IMR-90 (cell line): ENCODE results near the gene GOSR1.
"Not testable (repeated sequence)": the region's sequence is repeated elsewhere in the genome, so short reads cannot be mapped to it uniquely, and the experiment has no call there.

Experiments
- BHLHE40 ChIP-seq: fragments of 150-350 bp; IDR thresholded peaks from 2 replicates; pipeline ENCODE4 v1.6.1; 2016; ENCODE audit warnings: mild to moderate bottlenecking, low read depth, low read length
- ELK1 ChIP-seq: fragments of 150-350 bp; IDR thresholded peaks from 2 replicates; pipeline ENCODE4 v1.6.1; 2016; ENCODE audit warnings: low read depth, mild to moderate bottlenecking, low read length, moderate library complexity, borderline replicate concordance
- FOS ChIP-seq: fragments of 150-350 bp; IDR thresholded peaks from 2 replicates; pipeline ENCODE4 v1.6.1; 2016; ENCODE audit warnings: low read depth, low read length
- POLR2A ChIP-seq: IDR thresholded peaks from 2 replicates; pipeline ENCODE4 v1.6.1; 2012; ENCODE audit warnings: mild to moderate bottlenecking, low read depth, low read length
- TF ChIP-seq, protein P1 (sequence below): conservative IDR thresholded peaks from 2 replicates; pipeline ENCODE4 v1.5.1; 2012; ENCODE audit warnings: mild to moderate bottlenecking, low read depth, low read length, improper control_type of control experiment
- TF ChIP-seq, protein P2 (sequence below): fragments of 150-350 bp; IDR thresholded peaks from 2 replicates; pipeline ENCODE4 v1.6.1; 2017; ENCODE audit warnings: mild to moderate bottlenecking, antibody characterized with exemption, low read length, low read depth

- not testable (repeated sequence) for TF ChIP-seq ELK1, POLR2A, FOS, BHLHE40
- TF ChIP-seq, protein P1, sequence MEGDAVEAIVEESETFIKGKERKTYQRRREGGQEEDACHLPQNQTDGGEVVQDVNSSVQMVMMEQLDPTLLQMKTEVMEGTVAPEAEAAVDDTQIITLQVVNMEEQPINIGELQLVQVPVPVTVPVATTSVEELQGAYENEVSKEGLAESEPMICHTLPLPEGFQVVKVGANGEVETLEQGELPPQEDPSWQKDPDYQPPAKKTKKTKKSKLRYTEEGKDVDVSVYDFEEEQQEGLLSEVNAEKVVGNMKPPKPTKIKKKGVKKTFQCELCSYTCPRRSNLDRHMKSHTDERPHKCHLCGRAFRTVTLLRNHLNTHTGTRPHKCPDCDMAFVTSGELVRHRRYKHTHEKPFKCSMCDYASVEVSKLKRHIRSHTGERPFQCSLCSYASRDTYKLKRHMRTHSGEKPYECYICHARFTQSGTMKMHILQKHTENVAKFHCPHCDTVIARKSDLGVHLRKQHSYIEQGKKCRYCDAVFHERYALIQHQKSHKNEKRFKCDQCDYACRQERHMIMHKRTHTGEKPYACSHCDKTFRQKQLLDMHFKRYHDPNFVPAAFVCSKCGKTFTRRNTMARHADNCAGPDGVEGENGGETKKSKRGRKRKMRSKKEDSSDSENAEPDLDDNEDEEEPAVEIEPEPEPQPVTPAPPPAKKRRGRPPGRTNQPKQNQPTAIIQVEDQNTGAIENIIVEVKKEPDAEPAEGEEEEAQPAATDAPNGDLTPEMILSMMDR: not testable (repeated sequence)
- TF ChIP-seq, protein P2, sequence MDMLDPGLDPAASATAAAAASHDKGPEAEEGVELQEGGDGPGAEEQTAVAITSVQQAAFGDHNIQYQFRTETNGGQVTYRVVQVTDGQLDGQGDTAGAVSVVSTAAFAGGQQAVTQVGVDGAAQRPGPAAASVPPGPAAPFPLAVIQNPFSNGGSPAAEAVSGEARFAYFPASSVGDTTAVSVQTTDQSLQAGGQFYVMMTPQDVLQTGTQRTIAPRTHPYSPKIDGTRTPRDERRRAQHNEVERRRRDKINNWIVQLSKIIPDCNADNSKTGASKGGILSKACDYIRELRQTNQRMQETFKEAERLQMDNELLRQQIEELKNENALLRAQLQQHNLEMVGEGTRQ: not testable (repeated sequence)
Measured at GRCh38 chr17:30575648-30576325, 98.6 kb downstream of the GOSR1 start.
